CD4-positive, alpha-beta T cell (primary cell): Measurements from ENCODE around the gene CUL9. TPM values are rescaled to one million over a fixed set of nuclear protein-coding genes. Genes with fewer than 3 reads are reported as not detected.

Source experiments
- ATAC-seq: fragments of 200-7000 bp; cut with Tn5 transposase; one replicate; pipeline ENCODE4 v1.10.0; 2022; ENCODE audit warnings: mild to moderate bottlenecking; ENCODE audit not compliant: poor library complexity
- CTCF ChIA-PET: fragments of 350-600 bp; sonication (Branson Sonifier 250); formaldehyde crosslinking; loops from one replicate; lab custom pipeline; 2021; ENCODE audit warnings: antibody characterized with exemption, inconsistent platforms; lab: Charles Lee
- POLR2A ChIA-PET: fragments of 350-600 bp; sonication (Branson Sonifier 250); formaldehyde crosslinking; loops from one replicate; lab custom pipeline; 2021; ENCODE audit warnings: antibody characterized with exemption, inconsistent platforms; lab: Charles Lee
- DNase-seq, 14 experiments: peaks; one replicate each; pipeline ENCODE4 v3.0.0-alpha.2; 2013 to 2020; ENCODE audit warnings: mixed read lengths in 2 of 14
- H3K27ac ChIP-seq, 2 donors: one replicate each; pipeline versions ENCODE4 v1.5.1 to v1.7.0; 2013; ENCODE audit warnings: low read length in 2 of 2, low read depth in 1 of 2, mild to moderate bottlenecking in 1 of 2
- H3K27me3 ChIP-seq, 2 experiments: 1 replicate in 1 of 2; 2 replicates in 1 of 2; pipeline versions ENCODE4 v1.6.1 to v1.7.0; 2013; ENCODE audit warnings: low read length in 2 of 2, control low read depth in 1 of 2, mild to moderate bottlenecking in 1 of 2, moderate library complexity in 1 of 2; ENCODE audit not compliant: insufficient read depth in 2 of 2, control insufficient read depth in 1 of 2
- H3K36me3 ChIP-seq: one replicate; pipeline ENCODE4 v1.6.1; 2013; ENCODE audit warnings: low read length, control low read depth; ENCODE audit not compliant: insufficient read depth
- H3K4me1 ChIP-seq: one replicate; pipeline ENCODE4 v1.6.1; 2013; ENCODE audit warnings: low read length, control low read depth; ENCODE audit not compliant: insufficient read depth
- H3K4me3 ChIP-seq: one replicate; pipeline ENCODE4 v1.5.1; 2013; ENCODE audit warnings: mild to moderate bottlenecking, low read length, moderate library complexity
- H3K9me3 ChIP-seq, 2 experiments: 1 replicate in 1 of 2; 2 replicates in 1 of 2; pipeline versions ENCODE4 v1.6.1 to v1.7.0; 2013; ENCODE audit warnings: low read length in 2 of 2, mild to moderate bottlenecking in 2 of 2, control low read depth in 1 of 2, moderate library complexity in 1 of 2; ENCODE audit not compliant: control insufficient read depth in 1 of 2, insufficient read depth in 1 of 2
- H3K27ac Mint-ChIP-seq: one replicate; pipeline ENCODE4 v1.8.0; 2020; ENCODE audit warnings: mixed read lengths
- H3K27me3 Mint-ChIP-seq: one replicate; pipeline ENCODE4 v1.8.0; 2021; ENCODE audit warnings: mixed read lengths
- H3K36me3 Mint-ChIP-seq: one replicate; pipeline ENCODE4 v1.8.0; 2021; ENCODE audit warnings: low read depth, mixed read lengths
- H3K4me1 Mint-ChIP-seq: one replicate; pipeline ENCODE4 v1.8.0; 2021; ENCODE audit warnings: low read depth, mixed read lengths
- H3K4me3 Mint-ChIP-seq: one replicate; pipeline ENCODE4 v1.8.0; 2020; ENCODE audit warnings: mild to moderate bottlenecking, mixed read lengths
- H3K9me3 Mint-ChIP-seq: one replicate; pipeline ENCODE4 v1.8.0; 2020; ENCODE audit warnings: mixed read lengths
- CTCF ChIP-seq: fragments of 200-600 bp; IDR thresholded peaks from one replicate; pipeline ENCODE4 v1.8.0; 2022; ENCODE audit warnings: antibody characterized with exemption, mild to moderate bottlenecking
- intact Hi-C, 2 experiments: fragments of 100-400 bp; cut with DNase I in 1 of 2; cut with micrococcal nuclease in 1 of 2; formaldehyde crosslinking; loops; one replicate each; pipeline versions ENCODE4 v1.15.1 to v1.9.0; 2023 to 2025; cut with DNase I, micrococcal nuclease
- total RNA-seq, 174 experiments: library from RNA in 2 of 174; stranded (reverse) in 2 of 174; gene quantifications; one replicate each; pipeline ENCODE4 v1.2.3 and lab custom pipeline; 2021 to 2026

Gene CUL9
- total RNA-seq, 2 experiments from 2014 or later, result 75.5 to 79.2 TPM

GRCh38 chr6:43159599-43159998 is 22.4 kb upstream of the CUL9 start:
- Histone ChIP-seq H3K9me3 (no peaks in the 10 kb centered on the region), H3K4me1 (no peaks in the 10 kb centered on the region), H3K27me3 (no peaks in the 10 kb centered on the region), H3K4me3 (no peak overlapping the region), H3K27ac (no peak overlapping the region), H3K36me3 (no peaks in the 10 kb centered on the region)
- Mint-ChIP-seq H3K27me3 (no peaks in the 10 kb centered on the region), H3K27ac (no peak overlapping the region), H3K4me3 (no peak overlapping the region), H3K9me3 (no peaks in the 10 kb centered on the region), H3K36me3 (no peaks in the 10 kb centered on the region), H3K4me1 (no peaks in the 10 kb centered on the region)
- ChIA-PET CTCF (no interaction called here), POLR2A (interaction anchor here (0.6 kb wide), 1 partner anchor 12 kb away, joined by 3 read pairs; no protein-coding TSS in a partner anchor)
- intact Hi-C loops, result no loop called here
- DNase-seq (no peak), ATAC-seq (no peak)
- no peak for TF ChIP-seq CTCF

GRCh38 chr6:43163899-43164298 is 18.1 kb upstream of the CUL9 start:
- no peaks in the 10 kb centered on the region for H3K27me3 ChIP-seq
- no peak overlapping the region for H3K4me3 ChIP-seq
- Mint-ChIP-seq H3K9me3 (no peaks in the 10 kb centered on the region), H3K27me3 (no peaks in the 10 kb centered on the region), H3K36me3 (no peaks in the 10 kb centered on the region), H3K27ac (no peak overlapping the region), H3K4me3 (no peak overlapping the region), H3K4me1 (no peaks in the 10 kb centered on the region)
- no peaks in the 10 kb centered on the region for H3K4me1 ChIP-seq
- no peaks in the 10 kb centered on the region for H3K36me3 ChIP-seq
- CTCF ChIA-PET, result no interaction called here
- intact Hi-C loops, result no loop called here
- no peaks in the 10 kb centered on the region for H3K9me3 ChIP-seq
- POLR2A ChIA-PET, result no interaction called here
- ATAC-seq, result no peak
- H3K27ac ChIP-seq, result no peak overlapping the region
- no peak for DNase-seq
- TF ChIP-seq CTCF, result no peak

- peaks cover 42% of the 10 kb centered on the region for H3K4me1 Mint-ChIP-seq
- DNase-seq (no peak), ATAC-seq (no peak)
- Histone ChIP-seq H3K36me3 (peaks cover 8% of the 10 kb centered on the region), H3K27ac (peak overlapping the region; percentile 19 to 46), H3K27me3 (no peaks in the 10 kb centered on the region), H3K4me3 (peak overlapping the region; percentile 60), H3K4me1 (peaks cover 41% of the 10 kb centered on the region), H3K9me3 (no peaks in the 10 kb centered on the region)
- peaks cover 22% of the 10 kb centered on the region for H3K36me3 Mint-ChIP-seq
- H3K9me3 Mint-ChIP-seq, result no peaks in the 10 kb centered on the region
- H3K27ac Mint-ChIP-seq, result peak overlapping the region; percentile 81
- no peaks in the 10 kb centered on the region for H3K27me3 Mint-ChIP-seq
- intact Hi-C loops, result loop anchor here (2.0 to 10.0 kb wide), 7 partner anchors 52 to 1118 kb away; partner anchors contain the start of genes BICRAL (in 1 of the 2), KLC4 (in 1 of the 2), KLHDC3 (in 1 of the 2) and MEA1 (in 1 of the 2)
- CTCF ChIA-PET, result interaction anchor here (1.3 to 1.4 kb wide), 2 partner anchors 10 to 76 kb away, joined by 3 to 5 read pairs; no protein-coding TSS in a partner anchor
- POLR2A ChIA-PET, result interaction anchor here (0.7 to 1.0 kb wide), 2 partner anchors 13 to 241 kb away, joined by 4 read pairs; partner anchors contain the start of gene CNPY3
- peak overlapping the region; percentile 89 for H3K4me3 Mint-ChIP-seq
- no peak for TF ChIP-seq CTCF
Measured at GRCh38 chr6:43170417-43170930, 11.5 kb upstream of the CUL9 start.
